H1 (cell line): ENCODE results near the gene GPR63. TPM values are rescaled to one million over a fixed set of nuclear protein-coding genes. Genes with fewer than 3 reads are reported as not detected.

ENCODE experiments used
- CTCF ChIA-PET: fragments of 300-600 bp; sonication (Branson Sonifier 250); formaldehyde crosslinking; loops from one replicate; lab custom pipeline; 2021; ENCODE audit not compliant: partially characterized antibody; lab: Charles Lee
- POLR2A ChIA-PET: fragments of 300-600 bp; sonication (Branson Sonifier 250); formaldehyde crosslinking; loops from one replicate; lab custom pipeline; 2021; ENCODE audit warnings: inconsistent platforms; ENCODE audit not compliant: partially characterized antibody; lab: Charles Lee
- DNase-seq, 2 experiments: peaks; one replicate each; pipeline versions ENCODE4 v3.0.0 to v3.0.0-alpha.2; 2010 to 2022; ENCODE audit warnings: low spot score in 2 of 2, low read depth in 1 of 2, mixed read lengths in 1 of 2
- FAIRE-seq: peaks from 2 replicates; lab custom pipeline; 2011; peaks lifted over from hg19 to GRCh38; lab: Jason Lieb, UNC
- H2AFZ ChIP-seq: 2 replicates; pipeline ENCODE4 v1.8.1; 2012; ENCODE audit warnings: low read length, inconsistent platforms
- H2AK5ac ChIP-seq: 2 replicates; pipeline ENCODE4 v1.6.1; 2013; ENCODE audit warnings: low read depth, low read length
- H2BK120ac ChIP-seq: replicated peaks from 2 replicates; pipeline ENCODE3; 2013; ENCODE audit warnings: low read depth, low read length, inconsistent platforms
- H2BK12ac ChIP-seq: 2 replicates; pipeline ENCODE4 v1.6.1; 2013; ENCODE audit warnings: low read depth, low read length
- H2BK15ac ChIP-seq: 2 replicates; pipeline ENCODE4 v1.6.1; 2013; ENCODE audit warnings: low read length
- H2BK20ac ChIP-seq: 2 replicates; pipeline ENCODE4 v1.6.1; 2013; ENCODE audit warnings: low read length
- H2BK5ac ChIP-seq: 2 replicates; pipeline ENCODE4 v1.6.1; 2013; ENCODE audit warnings: low read depth, low read length
- H3K14ac ChIP-seq: 2 replicates; pipeline ENCODE4 v1.6.1; 2013; ENCODE audit warnings: inconsistent platforms; ENCODE audit not compliant: insufficient read length
- H3K18ac ChIP-seq: 2 replicates; pipeline ENCODE4 v1.6.1; 2013; ENCODE audit warnings: low read length; ENCODE audit errors: extremely low read depth
- H3K23ac ChIP-seq: 2 replicates; pipeline ENCODE4 v1.6.1; 2013; ENCODE audit warnings: inconsistent platforms; ENCODE audit not compliant: insufficient read length
- H3K23me2 ChIP-seq: 2 replicates; pipeline ENCODE4 v1.6.1; 2013; ENCODE audit warnings: low read depth, low read length
- H3K27ac ChIP-seq: 2 replicates; pipeline ENCODE4 v1.6.1; 2011; ENCODE audit warnings: low read depth, low read length, inconsistent platforms
- H3K27me3 ChIP-seq, 4 experiments: replicated peaks in 1 of 4; 1 replicate in 1 of 4; 2 replicates in 3 of 4; pipeline versions ENCODE4 v1.6.1 to v1.8.1; 2011 to 2013; ENCODE audit warnings: low read length in 3 of 4, mild to moderate bottlenecking in 3 of 4, inconsistent platforms in 2 of 4, mixed read lengths in 2 of 4, moderate library complexity in 1 of 4; ENCODE audit not compliant: control insufficient read depth in 3 of 4, insufficient read depth in 3 of 4; ENCODE audit errors: extremely low read depth in 1 of 4
- H3K36me3 ChIP-seq, 4 experiments: 2 replicates each; pipeline versions ENCODE4 v1.6.1 to v1.8.1; 2011 to 2013; ENCODE audit warnings: mild to moderate bottlenecking in 4 of 4, low read length in 3 of 4, moderate library complexity in 2 of 4, control low read depth in 1 of 4, inconsistent platforms in 1 of 4; ENCODE audit not compliant: insufficient read depth in 4 of 4, control insufficient read depth in 2 of 4
- H3K4ac ChIP-seq: replicated peaks from 2 replicates; pipeline ENCODE3; 2013; ENCODE audit warnings: low read length, low read depth, mixed read lengths, inconsistent platforms; ENCODE audit not compliant: insufficient read length
- H3K4me1 ChIP-seq, 4 experiments: replicated peaks in 1 of 4; 1 replicate in 1 of 4; 2 replicates in 3 of 4; pipeline versions ENCODE4 v1.6.1 to v1.8.1; 2011 to 2013; ENCODE audit warnings: low read length in 3 of 4, inconsistent platforms in 2 of 4, mixed read lengths in 1 of 4; ENCODE audit not compliant: insufficient read depth in 4 of 4, control insufficient read depth in 3 of 4
- H3K4me2 ChIP-seq, 2 experiments: 2 replicates each; pipeline versions ENCODE4 v1.6.1 to v1.8.1; 2011 to 2013; ENCODE audit warnings: low read depth in 2 of 2, low read length in 2 of 2, control low read depth in 1 of 2, inconsistent platforms in 1 of 2, mild to moderate bottlenecking in 1 of 2; ENCODE audit not compliant: insufficient read depth in 1 of 2
- H3K4me3 ChIP-seq, 4 experiments: fragments of 200-600, 300-600 bp in 1 of 4; sonication (generic), shearing (Covaris generic), sonication (Bioruptor Twin) in 1 of 4; 2 replicates each; pipeline versions ENCODE4 v1.5.1 to v1.8.1; 2011 to 2016; ENCODE audit warnings: low read length in 4 of 4, low read depth in 3 of 4, control low read depth in 2 of 4, inconsistent platforms in 2 of 4, mild to moderate bottlenecking in 2 of 4, mixed read lengths in 1 of 4, moderate library complexity in 1 of 4; ENCODE audit not compliant: insufficient read depth in 2 of 4; ENCODE audit errors: extremely low read depth in 1 of 4
- H3K56ac ChIP-seq: replicated peaks from 2 replicates; pipeline ENCODE3; 2013; ENCODE audit warnings: low read depth, mild to moderate bottlenecking, mixed read lengths, low read length, inconsistent platforms; ENCODE audit not compliant: insufficient read length
- H3K79me1 ChIP-seq: 2 replicates; pipeline ENCODE4 v1.6.1; 2013; ENCODE audit warnings: low read depth, low read length, control low read depth
- H3K79me2 ChIP-seq, 2 experiments: 2 replicates each; pipeline versions ENCODE4 v1.6.1 to v1.8.1; 2012 to 2013; ENCODE audit warnings: low read length in 2 of 2, mild to moderate bottlenecking in 2 of 2, inconsistent platforms in 1 of 2; ENCODE audit not compliant: insufficient read depth in 2 of 2, control insufficient read depth in 1 of 2
- H3K9ac ChIP-seq, 4 experiments: replicated peaks in 1 of 4; 1 replicate in 1 of 4; 2 replicates in 3 of 4; pipeline versions ENCODE4 v1.6.1 to v1.8.1; 2011 to 2013; ENCODE audit warnings: low read depth in 3 of 4, low read length in 3 of 4, control low read depth in 2 of 4, mild to moderate bottlenecking in 2 of 4, moderate library complexity in 2 of 4, inconsistent platforms in 1 of 4; ENCODE audit errors: extremely low read depth in 1 of 4
- H3K9me3 ChIP-seq, 2 experiments: 2 replicates each; pipeline versions ENCODE4 v1.6.1 to v1.8.1; 2012 to 2013; ENCODE audit warnings: mild to moderate bottlenecking in 2 of 2, moderate library complexity in 2 of 2, control low read depth in 1 of 2, inconsistent platforms in 1 of 2, low read depth in 1 of 2, low read length in 1 of 2, mixed read lengths in 1 of 2; ENCODE audit not compliant: insufficient read depth in 2 of 2
- H4K20me1 ChIP-seq, 2 experiments: replicated peaks in 1 of 2; 2 replicates each; pipeline versions ENCODE3 to v1.8.1; 2011 to 2013; ENCODE audit warnings: inconsistent platforms in 2 of 2, low read length in 2 of 2, mild to moderate bottlenecking in 1 of 2; ENCODE audit not compliant: insufficient read depth in 2 of 2, control insufficient read depth in 1 of 2
- H4K5ac ChIP-seq: 2 replicates; pipeline ENCODE4 v1.6.1; 2013; ENCODE audit warnings: low read length, low read depth, mixed read lengths, inconsistent platforms; ENCODE audit not compliant: insufficient read length
- H4K8ac ChIP-seq: 2 replicates; pipeline ENCODE4 v1.8.0; 2013; ENCODE audit warnings: mild to moderate bottlenecking, moderate library complexity, low read length, inconsistent platforms; ENCODE audit not compliant: insufficient read depth; ENCODE audit errors: extremely low read depth
- H4K91ac ChIP-seq: replicated peaks from 2 replicates; pipeline ENCODE3; 2013; ENCODE audit warnings: low read length, mixed read lengths, inconsistent platforms; ENCODE audit not compliant: insufficient read length
- CEBPB ChIP-seq: IDR thresholded peaks from 2 replicates; pipeline ENCODE4 v1.6.1; 2012; ENCODE audit warnings: low read depth, low read length
- WGBS, 2 experiments: shearing (Covaris generic) in 1 of 2; methylation state at CpG; one replicate each; pipeline versions ENCODE4 v1.1.6 to v1.1.7; 2013 to 2015; ENCODE audit warnings: low lambda C conversion rate in 2 of 2, mixed read lengths in 2 of 2, inconsistent platforms in 1 of 2, low coverage in 1 of 2, missing lambda C conversion rate in 1 of 2; ENCODE audit not compliant: insufficient replicate concordance in 2 of 2, insufficient coverage in 1 of 2, insufficient read length in 1 of 2; ENCODE audit errors: extremely low coverage in 1 of 2, missing lambda C conversion rate in 1 of 2; 5-methylcytosine and 5-hydroxymethylcytosine counted together
- polyA plus RNA-seq, 7 experiments: library from polyadenylated mRNA; depleted of rRNA in 3 of 7; stranded (reverse) in 5 of 7; unstranded in 2 of 7; fragments of >200 nt in 5 of 7; fragments of 200-250 nt in 2 of 7; gene quantifications; 1 replicate in 5 of 7; 2 replicates in 1 of 7; 4 replicates in 1 of 7; pipeline versions ENCODE4 v1.2.1 to v1.2.3, GENCODE V29; 2011 to 2013; ENCODE audit warnings: missing spikeins in 2 of 7, mixed read lengths in 2 of 7
- total RNA-seq: library from RNA; stranded (reverse); fragmentation: NEBNext Ultra II Directional; extraction: Animal tissue kit (Norgen Biotek cat#: 25700); gene quantifications from 2 replicates; pipeline ENCODE4 v1.2.1, GENCODE V29; 2021

The GPR63 gene
- total and polyA plus RNA-seq, 2 of the 8 experiments (the other 6 are each of a cell fraction or from before 2014, with no cell fraction given) = 6.1 to 11.6 TPM

GRCh38 chr6:96749891-96750290 is 87.4 kb downstream of the GPR63 start:
- H4K5ac ChIP-seq = no peak overlapping the region
- POLR2A ChIA-PET = no interaction called here
- H3K9me3 ChIP-seq = no peaks in the 10 kb centered on the region
- no peak overlapping the region for H3K56ac ChIP-seq
- no peak overlapping the region for H4K8ac ChIP-seq
- no peak overlapping the region for H2BK20ac ChIP-seq
- H2BK15ac ChIP-seq = no peak overlapping the region
- H3K9ac ChIP-seq = no peak overlapping the region
- no peaks in the 10 kb centered on the region for H3K79me1 ChIP-seq
- no peaks in the 10 kb centered on the region for H3K36me3 ChIP-seq
- no peak overlapping the region for H3K4me2 ChIP-seq
- H3K23me2 ChIP-seq = no peaks in the 10 kb centered on the region
- H3K27me3 ChIP-seq = no peaks in the 10 kb centered on the region
- H4K91ac ChIP-seq = no peak overlapping the region
- H2BK5ac ChIP-seq = no peak overlapping the region
- no peak overlapping the region for H3K4ac ChIP-seq
- H2AK5ac ChIP-seq = no peak overlapping the region
- no peak overlapping the region for H3K14ac ChIP-seq
- no peak for TF ChIP-seq CEBPB
- no peak overlapping the region for H2BK120ac ChIP-seq
- DNase-seq (no peak), FAIRE-seq (no peak)
- no peaks in the 10 kb centered on the region for H4K20me1 ChIP-seq
- H3K4me1 ChIP-seq = no peaks in the 10 kb centered on the region
- CTCF ChIA-PET = no interaction called here
- H3K79me2 ChIP-seq = no peaks in the 10 kb centered on the region
- no peak overlapping the region for H2BK12ac ChIP-seq
- H3K18ac ChIP-seq = no peak overlapping the region
- WGBS, 2 experiments = 94% methylated on average over 6 of the region's 6 CpGs; no CpG with 5 or more reads in 1 of the 2 experiments
- H3K4me3 ChIP-seq = no peak overlapping the region
- no peak overlapping the region for H3K27ac ChIP-seq
- H3K23ac ChIP-seq = no peak overlapping the region
- no peak overlapping the region for H2AFZ ChIP-seq

Other genes with a start within 250 kb of the GPR63 start
- gene NDUFAF4, start 60.4 kb upstream of the GPR63 start, total RNA-seq = 84.4 and 84.9 TPM in 2 replicates
- gene NDUFAF4, start 60.4 kb upstream of the GPR63 start, polyA plus RNA-seq (2011; rRNA removed) = 9.9 and 21.9 TPM in 2 replicates
- 0.27 and 0.43 TPM in 2 replicates for gene KLHL32, start 87.3 kb upstream of the GPR63 start, total RNA-seq
- 0.19 and 0.50 TPM in 2 replicates for gene KLHL32, start 87.3 kb upstream of the GPR63 start, polyA plus RNA-seq (2011; rRNA removed)